HepG2 (cell line): ENCODE results near the gene PRKD2. TPM values are rescaled to one million over a fixed set of nuclear protein-coding genes. Genes with fewer than 3 reads are reported as not detected.

Source experiments
- ATRX ChIP-seq: sonication (generic); formaldehyde crosslinking; IDR thresholded peaks from 2 replicates; pipeline ENCODE4 v1.4.0; 2020; ENCODE audit warnings: missing genetic modification reagents, borderline replicate concordance
- GPN1 ChIP-seq: sonication (generic); formaldehyde crosslinking; IDR thresholded peaks from 2 replicates; pipeline ENCODE4 v1.5.1; 2020; ENCODE audit warnings: missing genetic modification reagents, borderline replicate concordance
- HNRNPK ChIP-seq: fragments of 200-400 bp; formaldehyde crosslinking; IDR thresholded peaks from 2 replicates; pipeline ENCODE4 v1.6.1; 2018; ENCODE audit warnings: low read length, low read depth, moderate library complexity, mild to moderate bottlenecking; ENCODE audit not compliant: poor library complexity, severe bottlenecking
- KDM2A ChIP-seq: sonication (generic); formaldehyde crosslinking; IDR thresholded peaks from 2 replicates; pipeline ENCODE4 v1.4.0; 2020; ENCODE audit warnings: low read depth, missing genetic modification reagents, borderline replicate concordance
- LCORL ChIP-seq, 2 experiments: fragments of 450-650 bp in 1 of 2; sonication (generic) in 1 of 2; formaldehyde crosslinking in 1 of 2; IDR thresholded peaks; 2 replicates each; pipeline versions ENCODE4 v1.5.0 to v1.6.1; 2017 to 2020; ENCODE audit warnings: antibody characterized with exemption in 1 of 2, missing genetic modification reagents in 1 of 2
- MXD4 ChIP-seq: IDR thresholded peaks from 2 replicates; pipeline ENCODE4 v1.6.1; 2016; ENCODE audit warnings: mild to moderate bottlenecking, missing biosample characterization, missing genetic modification reagents
- PHF20 ChIP-seq: sonication (generic); formaldehyde crosslinking; IDR thresholded peaks from 2 replicates; pipeline ENCODE4 v1.5.0; 2020; ENCODE audit warnings: mild to moderate bottlenecking, missing genetic modification reagents
- SP140L ChIP-seq: sonication (generic); formaldehyde crosslinking; IDR thresholded peaks from 2 replicates; pipeline ENCODE4 v1.4.0; 2020; ENCODE audit warnings: missing genetic modification reagents, borderline replicate concordance
- ZFP36 ChIP-seq: fragments of 150-350 bp; IDR thresholded peaks from 2 replicates; pipeline ENCODE4 v1.6.1; 2018; ENCODE audit warnings: borderline replicate concordance, low read length, low read depth; ENCODE audit not compliant: partially characterized antibody
- ZNF317 ChIP-seq: sonication (generic); formaldehyde crosslinking; IDR thresholded peaks from 2 replicates; pipeline ENCODE4 v1.5.0; 2020; ENCODE audit warnings: mild to moderate bottlenecking, missing genetic modification reagents
- ZNF598 ChIP-seq: sonication (generic); formaldehyde crosslinking; IDR thresholded peaks from 2 replicates; pipeline ENCODE4 v1.5.1; 2020; ENCODE audit warnings: mild to moderate bottlenecking, missing genetic modification reagents, borderline replicate concordance
- ZNF713 ChIP-seq: sonication (generic); formaldehyde crosslinking; IDR thresholded peaks from 2 replicates; pipeline ENCODE4 v1.4.0; 2020; ENCODE audit warnings: mild to moderate bottlenecking, missing genetic modification reagents
- polyA plus RNA-seq, 8 experiments: library from polyadenylated mRNA; depleted of rRNA in 3 of 8; stranded (reverse) in 7 of 8; unstranded in 1 of 8; fragments of >200 nt; fragmentation: Illumina TruSeq in 4 of 8; extraction: Trizol in 4 of 8; gene quantifications; 2 replicates each; pipeline versions ENCODE4 v1.2.1 to v1.2.3, GENCODE V29; 2011 to 2016; ENCODE audit warnings: low read depth in 4 of 8, missing spikeins in 1 of 8, mixed read lengths in 1 of 8; ENCODE audit not compliant: insufficient read depth in 1 of 8
- total RNA-seq, 5 experiments: library from RNA; depleted of rRNA; stranded (reverse); fragments of >200 nt; fragmentation: Illumina TruSeq; extraction: Trizol; gene quantifications; 2 replicates each; pipeline ENCODE4 v1.2.3, GENCODE V29; 2016; ENCODE audit warnings: low read depth in 1 of 5
- TF ChIP-seq, protein P1 (sequence below): sonication (generic); formaldehyde crosslinking; IDR thresholded peaks from 2 replicates; pipeline ENCODE4 v1.4.0; 2020; ENCODE audit warnings: mild to moderate bottlenecking, missing genetic modification reagents, borderline replicate concordance
- TF ChIP-seq, protein P2 (sequence below): sonication (generic); formaldehyde crosslinking; IDR thresholded peaks from 2 replicates; pipeline ENCODE4 v1.9.0; 2022; ENCODE audit warnings: missing genetic modification reagents, mild to moderate bottlenecking, borderline replicate concordance
- TF ChIP-seq, protein P3 (sequence below): IDR thresholded peaks from 2 replicates; pipeline ENCODE4 v1.4.0; 2020; ENCODE audit warnings: mild to moderate bottlenecking, missing genetic modification reagents
- TF ChIP-seq, protein P4 (sequence below): sonication (generic); formaldehyde crosslinking; IDR thresholded peaks from 2 replicates; pipeline ENCODE4 v1.5.1; 2020; ENCODE audit warnings: mild to moderate bottlenecking, missing genetic modification reagents, borderline replicate concordance

PRKD2 gene
- total and polyA plus RNA-seq, 2 of the 13 experiments (the other 11 are each of a cell fraction or from before 2014, with no cell fraction given) = 6.7 to 7.3 TPM

DNA sequence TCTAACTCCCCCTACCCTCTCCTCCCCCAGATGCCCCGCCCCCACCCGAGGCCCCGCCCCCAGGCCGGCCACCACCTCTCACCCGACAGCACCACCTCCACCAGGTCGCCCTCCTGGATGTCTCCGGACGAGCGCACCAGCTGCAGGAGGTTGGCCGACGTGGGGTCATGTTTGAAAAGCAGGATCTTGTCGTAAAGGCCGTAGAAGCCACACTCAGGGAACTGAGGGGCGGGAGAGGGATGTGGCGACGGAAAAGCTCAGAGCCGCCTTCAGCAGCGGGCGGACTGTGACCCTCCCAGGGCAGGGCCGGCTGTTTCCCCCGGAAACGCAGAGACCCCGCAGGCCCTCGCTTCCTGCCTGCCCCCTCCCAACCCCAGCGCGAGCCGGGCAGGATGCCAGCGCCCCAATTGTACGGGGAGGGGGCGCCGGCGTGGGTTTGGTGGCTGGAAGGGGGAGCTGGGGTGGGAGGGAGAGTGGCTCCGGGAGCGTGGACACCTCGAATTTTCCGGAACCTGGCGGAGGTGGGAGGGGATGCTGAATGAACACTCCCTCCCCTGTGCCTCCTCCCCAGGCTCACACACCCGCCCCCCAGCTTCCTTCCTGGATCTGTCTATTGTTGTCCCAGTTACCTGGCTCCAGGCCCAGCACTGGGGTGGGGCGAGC lies 3.0 kb downstream of the PRKD2 start (continued):
- TF ChIP-seq, protein P1, sequence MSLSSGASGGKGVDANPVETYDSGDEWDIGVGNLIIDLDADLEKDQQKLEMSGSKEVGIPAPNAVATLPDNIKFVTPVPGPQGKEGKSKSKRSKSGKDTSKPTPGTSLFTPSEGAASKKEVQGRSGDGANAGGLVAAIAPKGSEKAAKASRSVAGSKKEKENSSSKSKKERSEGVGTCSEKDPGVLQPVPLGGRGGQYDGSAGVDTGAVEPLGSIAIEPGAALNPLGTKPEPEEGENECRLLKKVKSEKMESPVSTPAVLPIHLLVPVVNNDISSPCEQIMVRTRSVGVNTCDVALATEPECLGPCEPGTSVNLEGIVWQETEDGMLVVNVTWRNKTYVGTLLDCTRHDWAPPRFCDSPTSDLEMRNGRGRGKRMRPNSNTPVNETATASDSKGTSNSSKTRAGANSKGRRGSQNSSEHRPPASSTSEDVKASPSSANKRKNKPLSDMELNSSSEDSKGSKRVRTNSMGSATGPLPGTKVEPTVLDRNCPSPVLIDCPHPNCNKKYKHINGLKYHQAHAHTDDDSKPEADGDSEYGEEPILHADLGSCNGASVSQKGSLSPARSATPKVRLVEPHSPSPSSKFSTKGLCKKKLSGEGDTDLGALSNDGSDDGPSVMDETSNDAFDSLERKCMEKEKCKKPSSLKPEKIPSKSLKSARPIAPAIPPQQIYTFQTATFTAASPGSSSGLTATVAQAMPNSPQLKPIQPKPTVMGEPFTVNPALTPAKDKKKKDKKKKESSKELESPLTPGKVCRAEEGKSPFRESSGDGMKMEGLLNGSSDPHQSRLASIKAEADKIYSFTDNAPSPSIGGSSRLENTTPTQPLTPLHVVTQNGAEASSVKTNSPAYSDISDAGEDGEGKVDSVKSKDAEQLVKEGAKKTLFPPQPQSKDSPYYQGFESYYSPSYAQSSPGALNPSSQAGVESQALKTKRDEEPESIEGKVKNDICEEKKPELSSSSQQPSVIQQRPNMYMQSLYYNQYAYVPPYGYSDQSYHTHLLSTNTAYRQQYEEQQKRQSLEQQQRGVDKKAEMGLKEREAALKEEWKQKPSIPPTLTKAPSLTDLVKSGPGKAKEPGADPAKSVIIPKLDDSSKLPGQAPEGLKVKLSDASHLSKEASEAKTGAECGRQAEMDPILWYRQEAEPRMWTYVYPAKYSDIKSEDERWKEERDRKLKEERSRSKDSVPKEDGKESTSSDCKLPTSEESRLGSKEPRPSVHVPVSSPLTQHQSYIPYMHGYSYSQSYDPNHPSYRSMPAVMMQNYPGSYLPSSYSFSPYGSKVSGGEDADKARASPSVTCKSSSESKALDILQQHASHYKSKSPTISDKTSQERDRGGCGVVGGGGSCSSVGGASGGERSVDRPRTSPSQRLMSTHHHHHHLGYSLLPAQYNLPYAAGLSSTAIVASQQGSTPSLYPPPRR (CRISPR knock-in tag) = peak; percentile 54; the same call in 1 of the 2 replicates
- TF ChIP-seq, protein P2, sequence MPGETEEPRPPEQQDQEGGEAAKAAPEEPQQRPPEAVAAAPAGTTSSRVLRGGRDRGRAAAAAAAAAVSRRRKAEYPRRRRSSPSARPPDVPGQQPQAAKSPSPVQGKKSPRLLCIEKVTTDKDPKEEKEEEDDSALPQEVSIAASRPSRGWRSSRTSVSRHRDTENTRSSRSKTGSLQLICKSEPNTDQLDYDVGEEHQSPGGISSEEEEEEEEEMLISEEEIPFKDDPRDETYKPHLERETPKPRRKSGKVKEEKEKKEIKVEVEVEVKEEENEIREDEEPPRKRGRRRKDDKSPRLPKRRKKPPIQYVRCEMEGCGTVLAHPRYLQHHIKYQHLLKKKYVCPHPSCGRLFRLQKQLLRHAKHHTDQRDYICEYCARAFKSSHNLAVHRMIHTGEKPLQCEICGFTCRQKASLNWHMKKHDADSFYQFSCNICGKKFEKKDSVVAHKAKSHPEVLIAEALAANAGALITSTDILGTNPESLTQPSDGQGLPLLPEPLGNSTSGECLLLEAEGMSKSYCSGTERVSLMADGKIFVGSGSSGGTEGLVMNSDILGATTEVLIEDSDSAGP (CRISPR knock-in tag) = peak; percentile 54
- TF ChIP-seq, protein P3, sequence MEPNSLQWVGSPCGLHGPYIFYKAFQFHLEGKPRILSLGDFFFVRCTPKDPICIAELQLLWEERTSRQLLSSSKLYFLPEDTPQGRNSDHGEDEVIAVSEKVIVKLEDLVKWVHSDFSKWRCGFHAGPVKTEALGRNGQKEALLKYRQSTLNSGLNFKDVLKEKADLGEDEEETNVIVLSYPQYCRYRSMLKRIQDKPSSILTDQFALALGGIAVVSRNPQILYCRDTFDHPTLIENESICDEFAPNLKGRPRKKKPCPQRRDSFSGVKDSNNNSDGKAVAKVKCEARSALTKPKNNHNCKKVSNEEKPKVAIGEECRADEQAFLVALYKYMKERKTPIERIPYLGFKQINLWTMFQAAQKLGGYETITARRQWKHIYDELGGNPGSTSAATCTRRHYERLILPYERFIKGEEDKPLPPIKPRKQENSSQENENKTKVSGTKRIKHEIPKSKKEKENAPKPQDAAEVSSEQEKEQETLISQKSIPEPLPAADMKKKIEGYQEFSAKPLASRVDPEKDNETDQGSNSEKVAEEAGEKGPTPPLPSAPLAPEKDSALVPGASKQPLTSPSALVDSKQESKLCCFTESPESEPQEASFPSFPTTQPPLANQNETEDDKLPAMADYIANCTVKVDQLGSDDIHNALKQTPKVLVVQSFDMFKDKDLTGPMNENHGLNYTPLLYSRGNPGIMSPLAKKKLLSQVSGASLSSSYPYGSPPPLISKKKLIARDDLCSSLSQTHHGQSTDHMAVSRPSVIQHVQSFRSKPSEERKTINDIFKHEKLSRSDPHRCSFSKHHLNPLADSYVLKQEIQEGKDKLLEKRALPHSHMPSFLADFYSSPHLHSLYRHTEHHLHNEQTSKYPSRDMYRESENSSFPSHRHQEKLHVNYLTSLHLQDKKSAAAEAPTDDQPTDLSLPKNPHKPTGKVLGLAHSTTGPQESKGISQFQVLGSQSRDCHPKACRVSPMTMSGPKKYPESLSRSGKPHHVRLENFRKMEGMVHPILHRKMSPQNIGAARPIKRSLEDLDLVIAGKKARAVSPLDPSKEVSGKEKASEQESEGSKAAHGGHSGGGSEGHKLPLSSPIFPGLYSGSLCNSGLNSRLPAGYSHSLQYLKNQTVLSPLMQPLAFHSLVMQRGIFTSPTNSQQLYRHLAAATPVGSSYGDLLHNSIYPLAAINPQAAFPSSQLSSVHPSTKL = 0 out of 2 replicates have a peak, but pooled peaks have one; percentile 9
- TF ChIP-seq ZNF713 (no peak), ATRX (no peak), ZNF598 (CRISPR knock-in tag) (no peak), SP140L (no peak), ZNF317 (CRISPR knock-in tag) (no peak), GPN1 (CRISPR knock-in tag) (no peak), ZFP36 (peak; percentile 99), HNRNPK (peak; percentile 14), PHF20 (peak; percentile 52), KDM2A (CRISPR knock-in tag) (peak; percentile 65), MXD4 (CRISPR knock-in tag) (peak; percentile 13; the same call in 1 of the 2 replicates), LCORL (IDR thresholded peaks at IDR 0.05) (no peak), LCORL (CRISPR knock-in tag; IDR thresholded peaks at IDR 0.05) (no peak)
- TF ChIP-seq, protein P4, sequence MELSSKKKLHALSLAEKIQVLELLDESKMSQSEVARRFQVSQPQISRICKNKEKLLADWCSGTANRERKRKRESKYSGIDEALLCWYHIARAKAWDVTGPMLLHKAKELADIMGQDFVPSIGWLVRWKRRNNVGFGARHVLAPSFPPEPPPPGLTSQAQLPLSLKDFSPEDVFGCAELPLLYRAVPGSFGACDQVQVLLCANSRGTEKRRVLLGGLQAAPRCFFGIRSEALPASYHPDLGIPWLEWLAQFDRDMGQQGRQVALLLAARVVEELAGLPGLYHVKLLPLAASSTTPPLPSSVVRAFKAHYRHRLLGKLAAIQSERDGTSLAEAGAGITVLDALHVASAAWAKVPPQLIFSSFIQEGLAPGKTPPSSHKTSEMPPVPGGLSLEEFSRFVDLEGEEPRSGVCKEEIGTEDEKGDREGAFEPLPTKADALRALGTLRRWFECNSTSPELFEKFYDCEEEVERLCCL (CRISPR knock-in tag) = no peak
